ENCODE measurements around the gene ORC3.
"Not testable (repeated sequence)": the region's sequence is repeated elsewhere in the genome, so short reads cannot be mapped to it uniquely, and the experiment has no call there.

ORC3 gene

GRCh38 chr6:87600576-87600975, 10.6 kb downstream of the ORC3 start:
- no peak for DNase-seq (ENCODE audit: low read depth)

GRCh38 chr6:87606199-87606598, 16.3 kb downstream of the ORC3 start:
- no peak for DNase-seq (ENCODE audit: low read depth)

- DNase-seq (ENCODE audit: low read depth): no peak
Observed at GRCh38 chr6:87608802-87609201, 18.9 kb downstream of the ORC3 start.

GRCh38 chr6:87613018-87613417, 23.1 kb downstream of the ORC3 start:
- DNase-seq (ENCODE audit: low read depth): not testable (repeated sequence)

GRCh38 chr6:87617405-87617804, 27.5 kb downstream of the ORC3 start:
- DNase-seq (ENCODE audit: low read depth): no peak

GRCh38 chr6:87618531-87618930, 28.6 kb downstream of the ORC3 start:
- DNase-seq (ENCODE audit: low read depth): no peak

GRCh38 chr6:87623248-87623647, 33.3 kb downstream of the ORC3 start:
- no peak for DNase-seq (ENCODE audit: low read depth)

- no peak for DNase-seq (ENCODE audit: low read depth)
Observed at GRCh38 chr6:87628424-87628823, 38.5 kb downstream of the ORC3 start.

GRCh38 chr6:87628881-87629280, 38.9 kb downstream of the ORC3 start:
- DNase-seq (ENCODE audit: low read depth): no peak

- DNase-seq (ENCODE audit: low read depth): no peak
Observed at GRCh38 chr6:87630746-87631145, 40.8 kb downstream of the ORC3 start.

- no peak for DNase-seq (ENCODE audit: low read depth)
Observed at GRCh38 chr6:87633851-87634250, 43.9 kb downstream of the ORC3 start.

- no peak for DNase-seq (ENCODE audit: low read depth)
Observed at GRCh38 chr6:87636315-87636714, 46.4 kb downstream of the ORC3 start.

- DNase-seq (ENCODE audit: low read depth): no peak
Observed at GRCh38 chr6:87637106-87637505, 47.2 kb downstream of the ORC3 start.

- no peak for DNase-seq (ENCODE audit: low read depth)
Observed at GRCh38 chr6:87639373-87639772, 49.4 kb downstream of the ORC3 start.

- DNase-seq (ENCODE audit: low read depth): no peak
Observed at GRCh38 chr6:87641065-87641692, 51.2 kb downstream of the ORC3 start.

- DNase-seq (ENCODE audit: low read depth): no peak
Observed at GRCh38 chr6:87645080-87645479, 55.1 kb downstream of the ORC3 start.

GRCh38 chr6:87653074-87653962, 63.4 kb downstream of the ORC3 start:
- no peak for DNase-seq (ENCODE audit: low read depth)

GRCh38 chr6:87654122-87654521, 64.2 kb downstream of the ORC3 start:
- no peak for DNase-seq (ENCODE audit: low read depth)

GRCh38 chr6:87654875-87655454, 65.0 kb downstream of the ORC3 start:
- DNase-seq (ENCODE audit: low read depth): no peak

GRCh38 chr6:87655824-87656223, 65.9 kb downstream of the ORC3 start:
- DNase-seq (ENCODE audit: low read depth): no peak

- no peak for DNase-seq (ENCODE audit: low read depth)
Observed at GRCh38 chr6:87656857-87657256, 66.9 kb downstream of the ORC3 start.

GRCh38 chr6:87658516-87658915, 68.6 kb downstream of the ORC3 start:
- no peak for DNase-seq (ENCODE audit: low read depth)

- no peak for DNase-seq (ENCODE audit: low read depth)
Observed at GRCh38 chr6:87660226-87660911, 70.4 kb downstream of the ORC3 start.

All from stimulated activated CD4-positive, alpha-beta T cell treated with anti-CD3 and anti-CD28 coated beads, Interleukin-2, amount 100 ng/mL, for 4 hours (primary cell).